GM19328 (cell line): ENCODE measurements around the gene TUB.
A peak's percentile ranks its signal among the peaks of the same experiment; 100 is the strongest.

Experiments
- ATAC-seq: cut with Tn5 transposase; IDR thresholded peaks from one replicate; pipeline ENCODE4 v1.9.1; 2021; ENCODE audit warnings: mild to moderate bottlenecking, moderate library complexity; ENCODE audit not compliant: unreplicated experiment

The TUB gene

GRCh38 chr11:8080674-8081590, at the start of gene TUB:
Gene TUB, plus strand, starts transcription at chr11:8081211. Its CDS starts 300 bp downstream, at chr11:8081511.
- ATAC-seq: no peak

GRCh38 chr11:8031248-8032115, 49.5 kb upstream of the TUB start:
- no peak for ATAC-seq

- ATAC-seq: no peak
Measured at GRCh38 chr11:8032122-8032521, 48.9 kb upstream of the TUB start.

- ATAC-seq: no peak
Measured at GRCh38 chr11:8032576-8033304, 48.3 kb upstream of the TUB start.

GRCh38 chr11:8033305-8034105, 47.5 kb upstream of the TUB start:
- ATAC-seq: peak; percentile 63

- ATAC-seq: no peak
Measured at GRCh38 chr11:8034106-8034585, 46.9 kb upstream of the TUB start.

- no peak for ATAC-seq
Measured at GRCh38 chr11:8034604-8035190, 46.3 kb upstream of the TUB start.

- no peak for ATAC-seq
Measured at GRCh38 chr11:8035200-8035855, 45.7 kb upstream of the TUB start.

GRCh38 chr11:8036002-8036802, 44.8 kb upstream of the TUB start:
- no peak for ATAC-seq

GRCh38 chr11:8036986-8037385, 44.0 kb upstream of the TUB start:
- ATAC-seq: no peak

- ATAC-seq: no peak
Measured at GRCh38 chr11:8038393-8038792, 42.6 kb upstream of the TUB start.

- no peak for ATAC-seq
Measured at GRCh38 chr11:8038811-8039529, 42.0 kb upstream of the TUB start.

- no peak for ATAC-seq
Measured at GRCh38 chr11:8039530-8040260, 41.3 kb upstream of the TUB start.

- ATAC-seq: no peak
Measured at GRCh38 chr11:8040261-8040920, 40.6 kb upstream of the TUB start.

GRCh38 chr11:8040921-8041285, 40.1 kb upstream of the TUB start:
- no peak for ATAC-seq

GRCh38 chr11:8041576-8041975, 39.4 kb upstream of the TUB start:
- ATAC-seq: no peak

- no peak for ATAC-seq
Measured at GRCh38 chr11:8043756-8044155, 37.3 kb upstream of the TUB start.
